Suprapubic skin (tissue), 3 donors: Measurements from ENCODE around the gene SLC17A8.

ENCODE experiments used
- POLR2AphosphoS5 ChIP-seq, 3 donors: sonication (generic); formaldehyde crosslinking; IDR thresholded peaks; one replicate each; pipeline ENCODE4 v1.6.1; 2017; ENCODE audit warnings: antibody characterized with exemption in 3 of 3
- TF ChIP-seq, protein P1 (sequence below), 2 donors: fragments of 200-600 bp in 1 of 2; fragments of 450-650 bp in 1 of 2; sonication (generic) in 1 of 2; IDR thresholded peaks; one replicate each; pipeline ENCODE4 v1.5.1; 2016 to 2019; ENCODE audit warnings: antibody characterized with exemption in 2 of 2, mild to moderate bottlenecking in 1 of 2, moderate library complexity in 1 of 2

DNA sequence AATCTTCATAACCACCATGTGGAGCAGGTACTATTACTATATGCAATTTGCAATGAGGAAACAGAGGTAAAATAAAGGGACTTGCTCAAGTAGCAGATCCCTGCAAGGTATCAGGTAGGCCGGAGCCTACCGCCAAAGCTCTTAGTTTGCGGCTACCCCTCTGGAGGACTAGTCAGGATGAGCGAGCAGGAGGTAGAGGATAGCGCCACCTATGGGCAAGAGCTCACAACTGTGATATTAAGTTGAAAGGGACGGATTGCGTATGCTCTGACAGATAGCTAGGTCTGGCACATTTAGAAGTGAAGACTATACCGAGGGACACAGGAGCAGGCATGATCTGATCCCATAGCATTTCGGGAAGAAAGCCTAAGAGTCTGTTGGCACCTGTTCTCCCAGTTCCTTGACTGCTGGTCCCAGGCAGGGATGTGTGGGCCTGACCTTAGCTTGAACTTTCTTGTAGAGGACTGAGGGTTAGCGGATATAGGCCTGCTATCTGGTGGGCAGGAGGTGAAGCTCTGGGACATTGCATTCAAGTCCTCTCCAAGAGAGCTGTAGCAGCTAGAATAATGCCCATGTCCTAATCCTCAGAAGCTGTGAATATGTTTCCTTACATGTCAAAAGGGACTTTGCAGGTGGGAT is 48.0 kb downstream of the SLC17A8 start:
- TF ChIP-seq, protein P1, sequence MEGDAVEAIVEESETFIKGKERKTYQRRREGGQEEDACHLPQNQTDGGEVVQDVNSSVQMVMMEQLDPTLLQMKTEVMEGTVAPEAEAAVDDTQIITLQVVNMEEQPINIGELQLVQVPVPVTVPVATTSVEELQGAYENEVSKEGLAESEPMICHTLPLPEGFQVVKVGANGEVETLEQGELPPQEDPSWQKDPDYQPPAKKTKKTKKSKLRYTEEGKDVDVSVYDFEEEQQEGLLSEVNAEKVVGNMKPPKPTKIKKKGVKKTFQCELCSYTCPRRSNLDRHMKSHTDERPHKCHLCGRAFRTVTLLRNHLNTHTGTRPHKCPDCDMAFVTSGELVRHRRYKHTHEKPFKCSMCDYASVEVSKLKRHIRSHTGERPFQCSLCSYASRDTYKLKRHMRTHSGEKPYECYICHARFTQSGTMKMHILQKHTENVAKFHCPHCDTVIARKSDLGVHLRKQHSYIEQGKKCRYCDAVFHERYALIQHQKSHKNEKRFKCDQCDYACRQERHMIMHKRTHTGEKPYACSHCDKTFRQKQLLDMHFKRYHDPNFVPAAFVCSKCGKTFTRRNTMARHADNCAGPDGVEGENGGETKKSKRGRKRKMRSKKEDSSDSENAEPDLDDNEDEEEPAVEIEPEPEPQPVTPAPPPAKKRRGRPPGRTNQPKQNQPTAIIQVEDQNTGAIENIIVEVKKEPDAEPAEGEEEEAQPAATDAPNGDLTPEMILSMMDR (IDR thresholded peaks at IDR 0.05), result no peak
- TF ChIP-seq POLR2AphosphoS5 (IDR thresholded peaks at IDR 0.05), result no peak
